GM23338 (cell line): ENCODE data around the gene MATCAP1.

Experiments
- CTCF ChIP-seq, 2 experiments: fragments of 200-600 bp in 1 of 2; sonication (generic) in 1 of 2; conservative IDR thresholded peaks; 2 replicates each; pipeline versions ENCODE4 v1.5.1 to v1.6.1; 2016 to 2017; ENCODE audit warnings: antibody characterized with exemption in 2 of 2, low read depth in 2 of 2, mild to moderate bottlenecking in 2 of 2, moderate library complexity in 1 of 2
- EZH2 ChIP-seq: fragments of 200-600 bp; sonication (generic); IDR thresholded peaks from one replicate; pipeline ENCODE4 v1.8.0; 2017; ENCODE audit warnings: antibody characterized with exemption, mild to moderate bottlenecking, low read depth; ENCODE audit not compliant: unreplicated experiment

DNA sequence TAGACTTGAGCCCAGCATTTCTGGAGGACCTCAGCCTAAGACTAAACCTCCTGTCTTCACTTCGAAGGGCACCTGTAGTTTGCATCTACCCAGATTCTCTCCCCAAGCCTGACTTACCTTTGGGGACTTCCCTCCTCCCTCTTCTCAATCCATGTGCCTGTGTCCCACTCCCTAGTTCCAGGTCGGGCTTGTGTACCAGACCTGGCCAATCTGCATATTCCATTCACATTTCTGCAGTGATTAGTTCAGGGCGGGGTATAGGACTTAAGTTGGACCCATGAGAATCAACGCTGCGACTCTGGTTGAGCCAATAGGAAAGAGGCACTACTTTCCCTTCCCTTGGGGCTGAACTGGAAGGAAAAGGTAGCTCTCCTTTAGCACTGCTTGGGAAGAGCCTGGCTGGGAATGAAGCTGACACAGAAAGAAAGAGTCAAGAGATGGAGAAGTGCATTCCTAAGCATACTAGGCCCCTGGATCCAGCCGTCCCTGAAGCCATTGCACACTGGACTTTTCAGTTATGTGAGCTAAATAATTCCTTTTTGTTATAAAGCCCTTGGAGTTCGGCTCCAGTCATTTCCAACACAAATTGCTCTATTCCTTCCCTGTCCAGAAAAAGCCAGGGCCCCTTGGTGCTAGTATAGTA, 26.5 kb downstream of the MATCAP1 start:
- TF ChIP-seq EZH2 (peak; percentile 80), CTCF (conservative IDR thresholded peaks at IDR 0.05; ENCODE audit: low read depth in 2 of 2) (no peak)
